CD4-positive, alpha-beta T cell treated with Interleukin-10 for 1 hour (primary cell): ENCODE data around the gene RP9.

Experiments
- DNase-seq: peaks from one replicate; pipeline ENCODE4 v3.0.0-alpha.2; 2020

Gene RP9

DNA sequence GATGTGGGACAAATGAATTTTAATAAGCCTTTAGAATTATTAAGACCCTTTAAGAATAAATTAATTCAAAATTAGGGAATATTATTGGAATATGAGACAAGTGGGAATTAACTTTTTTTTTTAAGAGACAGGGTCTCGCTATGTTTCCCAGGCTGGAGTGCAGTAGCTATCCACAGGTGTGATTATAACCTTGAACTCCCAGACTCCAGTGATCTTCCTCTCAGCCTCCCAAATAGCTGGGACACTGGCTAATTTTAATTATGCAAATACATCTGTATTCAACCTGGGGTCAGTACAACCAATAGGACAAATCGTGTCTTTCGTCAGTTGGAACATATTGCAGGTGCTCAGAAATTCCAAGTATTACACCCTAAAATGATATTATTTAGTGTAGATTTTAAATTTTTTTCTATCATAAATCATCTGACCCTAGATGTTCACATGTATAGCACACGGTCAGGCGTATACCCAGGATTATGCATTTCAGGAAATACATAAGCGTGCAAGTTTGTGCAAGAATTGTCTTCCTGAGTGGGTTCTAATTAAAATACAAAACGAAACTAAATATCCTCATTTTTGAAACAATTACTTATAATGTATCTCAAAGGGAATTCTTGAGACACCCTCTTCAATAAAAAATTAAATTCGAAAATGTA lies 47.8 kb downstream of the RP9 start:
- no peak for DNase-seq

DNA sequence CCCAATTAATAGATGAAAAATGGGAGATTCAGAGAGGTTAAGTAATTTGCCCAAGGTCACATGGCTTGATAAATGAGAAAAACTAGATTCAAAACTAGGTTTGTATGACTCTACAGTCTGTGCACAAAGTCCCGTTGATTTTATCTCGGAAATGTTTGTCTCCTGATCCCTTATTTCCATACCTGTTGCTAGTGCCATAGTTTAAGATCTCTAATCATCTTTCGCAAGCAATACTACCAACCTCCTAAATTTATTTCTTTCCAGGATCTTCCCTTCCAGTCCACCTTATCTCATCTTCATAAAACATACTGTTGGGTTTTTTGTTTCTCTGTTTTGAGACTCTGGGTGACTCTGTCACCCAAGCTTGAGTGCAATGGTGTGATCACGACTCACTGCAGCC lies 49.6 kb downstream of the RP9 start:
- no peak for DNase-seq

- DNase-seq: no peak
Observed at GRCh38 chr7:33055158-33055557, 54.0 kb downstream of the RP9 start.

DNA sequence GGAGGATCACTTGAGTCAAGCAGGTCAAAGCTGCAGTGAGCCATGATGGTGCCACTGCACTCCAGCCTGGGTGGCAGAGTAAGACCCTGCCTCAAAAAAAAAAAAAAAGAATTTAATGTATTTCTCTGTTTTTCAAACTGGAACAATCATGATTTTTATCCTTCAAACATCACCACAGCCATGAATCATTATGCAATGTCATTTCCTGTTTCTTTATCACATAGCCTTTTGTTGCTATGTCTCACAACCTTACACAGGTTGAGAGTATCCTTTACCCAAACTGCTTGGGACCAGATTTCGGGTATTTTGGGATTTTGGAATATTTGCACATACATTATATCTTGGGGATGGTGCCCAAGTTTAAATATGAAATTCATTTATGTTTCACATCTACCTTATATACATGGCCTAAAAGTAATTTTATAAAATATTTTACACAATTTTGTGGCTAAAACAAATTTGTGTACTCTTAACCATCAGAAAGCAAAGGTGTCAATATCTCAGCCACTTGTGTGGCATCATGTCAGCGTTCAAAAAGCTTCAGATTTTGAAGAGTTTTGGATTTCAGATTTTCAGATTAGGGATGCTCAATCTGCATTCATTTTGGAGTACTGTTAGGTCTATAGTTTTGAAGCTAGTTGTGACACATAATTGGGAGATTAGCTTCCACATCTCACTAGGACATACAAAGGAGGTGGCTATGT lies 54.8 kb downstream of the RP9 start:
- DNase-seq: peak; percentile 48

- no peak for DNase-seq
Observed at GRCh38 chr7:33053721-33054120, 55.5 kb downstream of the RP9 start.

GRCh38 chr7:33050535-33051318 lies 58.5 kb downstream of the RP9 start:
- peak; percentile 68 for DNase-seq

- no peak for DNase-seq
Observed at GRCh38 chr7:33048704-33049103, 60.5 kb downstream of the RP9 start.

GRCh38 chr7:33048257-33048656 lies 60.9 kb downstream of the RP9 start:
- DNase-seq: no peak

DNA sequence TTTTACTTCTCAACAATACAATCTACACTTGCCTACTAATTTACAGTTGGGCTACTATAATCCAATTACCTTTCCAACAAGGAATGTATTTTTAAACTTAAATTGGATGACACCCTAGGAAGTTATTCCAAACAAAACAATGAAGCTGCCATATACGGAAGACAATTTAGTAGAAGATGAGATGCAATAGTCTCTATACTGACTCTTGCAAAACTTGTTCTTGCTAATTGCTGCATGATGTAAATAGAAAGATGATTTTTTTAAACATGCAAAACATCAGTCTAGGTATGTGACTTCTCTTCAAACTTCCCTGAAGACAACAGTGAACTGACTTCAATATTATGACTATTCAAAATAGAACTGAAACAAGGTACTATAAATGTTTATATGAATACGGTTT lies 64.2 kb downstream of the RP9 start:
- DNase-seq: no peak
